SW 1271 (cell line): ENCODE data around the gene ARID1B.
A peak's percentile ranks its signal among the peaks of the same experiment; 100 is the strongest.

Experiments
- DNase-seq, 2 experiments: peaks; one replicate each; lab custom pipeline; 2025; lab: John Stamatoyannopoulos, UW

The ARID1B gene

DNA sequence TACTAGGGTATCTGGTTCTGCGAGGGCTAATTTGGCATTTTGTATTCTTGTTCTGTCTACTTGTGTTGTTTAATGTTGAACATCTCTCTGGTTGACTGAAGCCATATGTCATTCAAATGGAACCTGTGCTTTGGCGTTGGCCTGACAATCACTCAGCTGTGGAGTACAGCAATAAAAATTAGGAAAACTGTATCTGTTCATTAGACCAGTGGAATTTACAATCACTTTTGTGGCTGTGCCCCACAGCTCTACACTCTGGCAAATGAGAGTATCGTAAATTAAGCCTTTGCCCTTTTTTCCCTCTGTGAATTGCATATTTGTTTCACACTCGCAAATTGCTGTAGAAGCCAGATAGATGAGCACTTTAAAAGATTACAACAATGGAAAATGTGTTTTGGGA is 102.0 kb downstream of the ARID1B start:
- no peak for DNase-seq

- no peak for DNase-seq
Observed at GRCh38 chr6:156879591-156879990, 102.4 kb downstream of the ARID1B start.

- no peak for DNase-seq
Observed at GRCh38 chr6:156880913-156881312, 103.7 kb downstream of the ARID1B start.

DNA sequence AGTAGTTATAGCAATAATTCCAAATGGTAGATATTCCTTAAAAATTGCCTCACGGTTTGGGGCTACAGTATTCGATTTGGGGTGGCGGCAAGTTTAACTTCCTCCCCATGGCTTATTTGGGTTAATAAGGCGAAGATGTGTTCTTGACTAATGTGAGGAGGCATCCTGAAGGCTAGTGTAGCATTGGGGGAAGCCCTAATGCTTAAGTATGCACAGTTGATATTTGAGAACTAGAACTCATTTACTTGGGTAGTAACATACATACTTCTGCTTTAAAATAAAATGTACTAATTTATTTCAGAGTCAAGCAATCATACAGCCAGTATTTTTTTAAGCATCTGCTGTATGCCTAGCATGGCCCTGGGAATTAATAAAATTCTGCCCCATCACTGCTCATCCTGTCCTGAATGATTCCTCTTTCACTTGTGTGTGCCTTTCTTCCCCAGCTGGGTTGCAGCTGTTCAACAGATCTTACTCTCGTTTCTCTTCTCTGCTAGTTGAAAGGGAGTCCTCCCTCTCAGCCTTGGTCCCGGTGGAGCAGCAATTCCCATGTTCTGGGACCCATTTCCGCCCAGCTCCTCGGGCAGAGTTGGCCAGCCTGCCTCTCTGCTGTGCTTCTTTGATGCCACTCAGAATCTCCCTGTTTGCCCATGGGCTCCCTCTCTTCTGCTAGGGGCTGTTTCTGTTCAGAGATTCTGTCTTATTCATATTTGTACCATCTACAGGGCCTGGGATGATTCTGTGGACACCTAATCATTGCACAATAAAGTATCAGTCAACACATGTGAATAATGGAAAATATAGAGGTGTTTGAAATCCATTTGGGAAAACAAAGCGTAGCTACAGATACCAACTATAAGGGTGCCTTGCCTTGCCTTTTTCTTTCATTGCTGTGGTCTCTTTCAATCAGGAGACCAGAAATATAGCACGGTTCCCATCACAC is 104.8 kb downstream of the ARID1B start:
- DNase-seq = no peak

DNA sequence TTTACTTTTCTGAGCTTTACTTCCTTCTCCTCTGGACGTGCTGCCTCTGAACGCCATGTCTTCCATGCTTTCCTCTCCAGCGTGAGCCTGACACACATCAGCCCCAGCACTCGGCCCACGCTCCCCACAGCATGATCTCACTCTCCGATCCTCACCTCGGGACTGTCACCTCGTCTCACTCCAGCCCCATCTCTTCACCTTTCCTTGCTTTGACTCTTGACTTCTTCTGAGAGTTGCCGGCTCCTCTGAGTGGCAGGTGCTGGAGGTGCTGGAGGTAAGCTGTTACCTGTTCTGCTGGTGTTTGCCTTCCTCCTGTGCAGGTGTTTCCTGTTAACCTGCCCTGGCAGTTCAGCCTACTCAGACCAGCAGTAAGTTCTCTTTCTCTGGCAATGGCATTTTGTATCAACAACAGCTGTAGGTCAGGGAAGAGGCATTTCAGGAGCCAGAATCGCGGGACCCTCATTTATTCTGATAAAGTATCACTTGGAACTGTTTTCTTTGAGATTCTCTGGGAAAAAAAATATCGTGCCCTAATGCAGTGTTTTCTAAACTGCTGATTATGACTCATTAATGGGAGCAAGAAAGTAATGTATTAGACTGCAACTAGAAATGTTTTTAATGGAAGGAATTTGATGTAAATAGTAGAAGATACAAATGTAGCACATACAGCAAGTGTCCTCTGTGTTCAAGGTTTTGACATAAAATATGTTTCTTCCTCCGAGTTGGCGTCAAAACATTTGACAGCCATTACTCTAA is 106.5 kb downstream of the ARID1B start:
- no peak for DNase-seq

DNA sequence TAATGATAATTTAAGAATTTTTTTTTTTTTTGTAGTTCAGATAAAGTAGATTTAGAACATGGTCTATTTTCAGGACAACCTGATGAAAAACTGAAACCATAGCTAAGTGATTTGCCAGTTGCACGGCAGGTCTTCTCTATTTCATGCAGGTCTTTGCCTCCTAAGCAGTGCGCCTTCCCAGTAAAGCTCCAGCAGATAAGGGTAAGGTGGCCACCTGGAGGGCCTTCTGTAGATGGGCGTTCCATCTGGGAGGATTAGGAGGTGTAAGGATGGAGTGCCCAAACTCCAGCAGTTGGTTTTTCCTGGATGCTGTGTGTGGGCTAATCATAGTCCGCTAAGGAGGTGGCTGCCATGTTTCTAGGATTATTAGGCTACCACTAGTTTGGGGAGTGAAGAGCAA is 107.1 kb downstream of the ARID1B start:
- DNase-seq = no peak

- DNase-seq = no peak
Observed at GRCh38 chr6:156885562-156885961, 108.4 kb downstream of the ARID1B start.

DNA sequence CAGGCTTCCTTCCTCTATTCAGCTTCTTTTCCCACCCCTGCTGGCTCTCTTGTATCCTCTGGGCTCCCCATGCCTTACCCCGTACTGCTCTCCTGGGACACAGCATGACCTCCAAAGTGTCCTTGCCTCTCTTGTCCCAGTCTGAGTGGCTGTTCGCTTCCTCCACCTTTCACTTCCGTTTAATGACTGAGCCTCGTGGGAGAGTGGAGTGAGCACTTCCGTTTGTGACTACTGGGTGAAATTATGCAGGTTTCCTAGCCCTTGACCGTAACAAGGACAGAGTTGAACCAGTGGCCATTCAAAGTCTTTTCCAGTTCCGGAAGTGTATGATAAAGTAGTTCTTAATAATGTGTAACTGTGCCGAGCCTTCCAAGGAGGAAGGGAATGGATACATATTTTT is 109.2 kb downstream of the ARID1B start:
- peak; percentile 20 to 27 for DNase-seq

DNA sequence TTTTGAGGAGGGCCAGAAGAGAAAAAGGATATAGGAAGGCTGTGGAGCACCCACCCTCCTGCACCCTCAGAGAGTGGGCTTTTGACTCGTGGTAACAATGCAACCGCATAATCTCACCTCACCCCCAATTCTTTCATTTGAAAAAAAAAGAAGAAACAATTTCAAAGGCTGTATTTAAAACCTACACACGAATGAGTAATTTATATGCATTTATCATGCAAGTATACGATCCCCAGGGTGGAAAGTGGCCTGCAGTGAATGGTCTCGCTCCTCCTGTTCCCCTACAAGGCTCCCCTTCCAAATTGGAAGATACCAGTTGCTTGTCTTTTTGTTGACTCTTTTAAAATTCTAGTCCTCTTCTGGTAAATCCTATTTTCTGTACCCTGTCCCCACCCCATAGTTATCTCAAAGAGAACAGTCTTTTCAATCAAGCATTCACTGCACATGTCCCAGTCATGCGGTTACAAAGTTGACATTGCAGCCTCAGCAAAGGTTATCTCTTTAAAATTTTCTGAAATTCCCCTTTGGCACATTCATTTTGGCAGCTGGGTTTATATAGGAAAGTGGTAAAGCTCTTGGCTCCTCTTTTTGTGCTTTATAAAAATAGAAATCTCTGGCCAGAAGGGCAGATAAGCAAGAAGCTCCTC is 110.6 kb downstream of the ARID1B start:
- no peak for DNase-seq

DNA sequence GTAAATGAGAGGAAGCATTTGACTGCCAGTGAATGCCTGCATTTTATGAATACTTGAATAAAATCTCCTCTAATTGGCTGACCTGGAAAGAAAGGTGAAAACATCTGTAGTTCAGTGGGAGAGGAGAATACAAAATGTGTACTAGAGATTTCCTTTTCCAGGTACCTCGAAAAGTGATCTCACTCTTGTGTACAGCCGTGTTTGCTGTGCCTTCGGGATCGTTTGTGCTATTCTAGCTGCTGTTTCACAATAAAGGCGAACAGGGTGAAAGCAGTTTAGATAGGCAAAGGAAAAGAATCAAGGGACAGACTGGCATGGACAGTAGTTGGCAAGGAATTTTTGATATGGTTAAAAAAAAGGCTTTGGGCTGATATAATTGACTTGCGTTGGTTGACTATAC is 112.3 kb downstream of the ARID1B start:
- no peak for DNase-seq

- no peak for DNase-seq
Observed at GRCh38 chr6:156889986-156890385, 112.8 kb downstream of the ARID1B start.

DNA sequence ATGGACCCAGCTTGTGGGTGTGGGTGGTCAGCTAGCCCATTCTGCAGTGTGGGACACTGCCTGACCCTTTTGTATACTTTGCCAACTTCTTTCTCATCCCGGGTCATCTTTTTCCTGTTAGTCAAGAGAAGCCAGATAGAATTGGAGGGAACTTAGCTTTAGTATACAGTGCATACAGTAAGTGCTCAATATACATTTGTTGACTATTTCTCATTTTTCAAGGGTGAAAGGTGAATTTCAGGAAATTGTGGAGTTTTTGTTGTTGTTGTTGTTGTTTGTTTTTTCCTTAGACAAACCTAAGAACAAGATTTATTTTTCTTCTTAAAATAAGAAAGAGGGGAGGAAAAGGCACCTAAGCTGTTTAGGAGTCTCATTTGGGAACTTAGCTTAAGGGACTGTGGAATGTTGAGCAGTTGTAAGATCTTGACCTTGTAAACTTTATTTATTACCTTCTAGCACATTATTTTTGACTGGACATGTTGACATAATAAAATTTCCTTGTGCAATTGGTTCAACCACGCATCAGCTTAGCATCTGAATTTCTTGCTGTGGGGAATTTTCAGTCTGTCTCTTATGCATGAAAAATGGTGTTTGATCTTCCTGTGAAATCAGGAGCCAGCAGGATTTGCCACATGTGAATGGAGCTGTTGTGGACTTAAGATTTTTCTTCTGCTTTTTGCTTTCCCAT is 113.6 kb downstream of the ARID1B start:
- no peak for DNase-seq

- no peak for DNase-seq
Observed at GRCh38 chr6:156897907-156898531, 120.8 kb downstream of the ARID1B start.

DNA sequence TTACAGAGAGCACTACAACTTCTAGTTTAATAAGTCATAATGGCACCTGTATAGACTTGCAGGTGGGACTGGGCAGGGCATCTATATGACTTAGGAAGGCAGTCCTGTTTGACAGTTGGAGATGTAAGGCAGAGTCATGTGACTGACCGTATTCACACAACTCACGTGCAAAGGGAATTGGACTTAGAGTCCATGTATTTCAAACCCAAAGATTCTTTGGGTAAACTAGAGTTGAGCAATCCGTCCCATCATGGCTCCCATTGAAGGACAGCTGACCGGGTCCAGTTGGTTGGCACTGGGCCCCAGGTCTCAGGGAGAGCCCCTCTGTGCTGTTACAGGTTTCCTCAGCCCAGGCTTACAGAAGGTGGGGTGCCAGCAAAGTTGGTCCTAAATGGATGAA is 121.9 kb downstream of the ARID1B start:
- no peak for DNase-seq

DNA sequence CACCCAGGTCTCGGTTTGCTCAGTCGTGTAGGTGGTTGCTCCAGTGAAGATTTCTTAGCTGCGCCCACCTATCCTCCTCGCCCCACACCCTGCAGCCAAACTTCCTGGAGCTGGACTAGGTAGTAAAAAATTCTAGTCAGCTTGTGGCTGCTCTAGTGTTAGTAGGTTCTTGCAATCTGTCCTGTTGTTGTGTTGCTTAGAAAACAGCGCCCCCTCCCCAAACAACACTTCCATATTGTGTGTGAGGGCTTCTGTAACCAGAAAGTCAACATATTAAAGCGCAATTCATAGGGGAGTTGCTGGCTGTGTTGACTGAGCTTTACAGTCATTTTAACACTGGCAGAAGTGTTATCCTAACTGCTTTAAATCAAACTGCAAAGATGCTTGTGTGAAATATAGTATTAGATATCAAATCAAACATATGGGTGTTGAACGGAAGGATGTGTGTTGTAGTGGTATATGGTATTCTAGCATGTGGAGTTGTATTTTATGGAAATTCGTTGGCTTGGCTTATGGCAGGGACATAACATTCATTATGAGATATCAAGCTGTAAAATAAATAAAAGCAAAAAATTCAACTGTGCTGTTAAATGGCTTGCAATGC is 122.5 kb downstream of the ARID1B start:
- no peak for DNase-seq

DNA sequence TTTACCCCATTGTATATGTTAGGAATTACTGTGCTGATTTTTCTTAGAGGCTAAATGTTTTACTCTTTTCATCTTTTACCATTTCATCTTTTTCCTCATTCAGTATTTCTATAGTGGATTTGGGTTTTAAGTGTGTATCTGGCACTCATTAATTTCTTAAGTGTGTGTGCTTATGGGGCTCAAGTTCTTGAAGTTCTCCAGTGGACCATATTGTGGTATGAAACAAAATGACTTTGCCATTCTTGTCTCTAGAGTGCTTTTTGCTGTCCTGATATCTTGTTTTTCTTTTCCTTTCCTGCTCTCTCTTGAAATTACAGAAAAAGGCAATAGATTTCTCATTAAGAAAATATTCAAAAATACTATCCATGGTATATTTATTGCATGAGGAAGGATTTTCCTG is 123.1 kb downstream of the ARID1B start:
- DNase-seq = no peak

- no peak for DNase-seq
Observed at GRCh38 chr6:156901309-156902019, 124.3 kb downstream of the ARID1B start.

GRCh38 chr6:156902782-156903181 is 125.6 kb downstream of the ARID1B start:
- DNase-seq = no peak

GRCh38 chr6:156904176-156904967 is 127.2 kb downstream of the ARID1B start:
- DNase-seq = no peak

GRCh38 chr6:156905801-156906200 is 128.6 kb downstream of the ARID1B start:
- DNase-seq = no peak
